GM18517 (cell line): ENCODE measurements around the gene CNN2.
A peak's percentile ranks its signal among the peaks of the same experiment; 100 is the strongest.

ENCODE experiments used
- ATAC-seq: cut with Tn5 transposase; IDR thresholded peaks from one replicate; pipeline ENCODE4 v1.9.1; 2021; ENCODE audit warnings: mild to moderate bottlenecking, moderate library complexity; ENCODE audit not compliant: unreplicated experiment

The CNN2 gene

GRCh38 chr19:1026783-1027649, 608 bp downstream of the CNN2 start:
- no peak for ATAC-seq

- ATAC-seq: no peak
Observed at GRCh38 chr19:1027650-1028061, 1.2 kb downstream of the CNN2 start.

- ATAC-seq: no peak
Observed at GRCh38 chr19:1028062-1028926, 1.9 kb downstream of the CNN2 start.

- no peak for ATAC-seq
Observed at GRCh38 chr19:1032264-1032867, 6.0 kb downstream of the CNN2 start.

- ATAC-seq: no peak
Observed at GRCh38 chr19:1035998-1036621, 9.7 kb downstream of the CNN2 start.

GRCh38 chr19:1037621-1038064, 11.2 kb downstream of the CNN2 start:
- no peak for ATAC-seq

GRCh38 chr19:1038978-1039645, 12.7 kb downstream of the CNN2 start:
- ATAC-seq: no peak

- peak; percentile 65 for ATAC-seq
Observed at GRCh38 chr19:1039646-1040475, 13.5 kb downstream of the CNN2 start, which contains the start of gene ABCA7. TSS of gene ABCA7 (plus strand) at chr19:1040107. CDS start at chr19:1041362, 1,255 bp downstream.

GRCh38 chr19:1040476-1041271, 14.3 kb downstream of the CNN2 start:
- ATAC-seq: no peak

GRCh38 chr19:1041272-1041834, 14.9 kb downstream of the CNN2 start:
- ATAC-seq: no peak

GRCh38 chr19:1041835-1042685, 15.7 kb downstream of the CNN2 start:
- no peak for ATAC-seq

- no peak for ATAC-seq
Observed at GRCh38 chr19:1042689-1043511, 16.5 kb downstream of the CNN2 start.

- no peak for ATAC-seq
Observed at GRCh38 chr19:1045247-1045603, 18.8 kb downstream of the CNN2 start.

GRCh38 chr19:1046117-1046626, 19.8 kb downstream of the CNN2 start:
- ATAC-seq: no peak

GRCh38 chr19:1046836-1047695, 20.7 kb downstream of the CNN2 start:
- no peak for ATAC-seq
